Neural cell (in vitro differentiated cells): Measurements from ENCODE around the gene KLC1. TPM values are rescaled to one million over a fixed set of nuclear protein-coding genes. Genes with fewer than 3 reads are reported as not detected.
"Not testable (repeated sequence)": the region's sequence is repeated elsewhere in the genome, so short reads cannot be mapped to it uniquely, and the experiment has no call there.

Experiments used
- H2AFZ ChIP-seq: fragments of 200-600, 300-800 bp; sonication (generic), shearing (Covaris generic); 2 replicates; pipeline ENCODE4 v1.6.0; 2014; ENCODE audit warnings: low read depth, mild to moderate bottlenecking, antibody characterized with exemption, low read length, moderate library complexity
- H3F3A ChIP-seq: fragments of 200-600 bp; shearing (Covaris generic); 2 replicates; pipeline ENCODE4 v1.6.1; 2016; ENCODE audit warnings: mild to moderate bottlenecking, moderate library complexity, mixed read lengths, antibody characterized with exemption, low read length; ENCODE audit not compliant: insufficient read depth, poor library complexity, severe bottlenecking
- H3K27ac ChIP-seq: fragments of 200-600, 300-800 bp; sonication (generic), shearing (Covaris generic); 2 replicates; pipeline ENCODE4 v1.5.1; 2014; ENCODE audit warnings: mild to moderate bottlenecking, low read length, moderate library complexity
- H3K27me3 ChIP-seq: fragments of 300-800, 200-600 bp; sonication (generic), shearing (Covaris generic); 2 replicates; pipeline ENCODE4 v1.6.0; 2014; ENCODE audit warnings: mild to moderate bottlenecking, low read depth, low read length, moderate library complexity; ENCODE audit not compliant: insufficient read depth
- H3K36me3 ChIP-seq: fragments of 300-800, 200-600 bp; sonication (generic), shearing (Covaris generic); 2 replicates; pipeline ENCODE4 v1.5.1; 2014; ENCODE audit warnings: mild to moderate bottlenecking, antibody characterized with exemption, low read length, moderate library complexity; ENCODE audit not compliant: insufficient read depth
- H3K4me2 ChIP-seq: fragments of 300-800, 200-600 bp; sonication (generic), shearing (Covaris generic); 2 replicates; pipeline ENCODE4 v1.6.0; 2014; ENCODE audit warnings: mild to moderate bottlenecking, low read length
- H3K4me3 ChIP-seq: fragments of 300-800, 200-600 bp; sonication (generic), shearing (Covaris generic); 2 replicates; pipeline ENCODE4 v1.5.1; 2014; ENCODE audit warnings: mild to moderate bottlenecking, low read length, moderate library complexity
- H3K79me2 ChIP-seq: fragments of 200-600 bp; shearing (Covaris generic); replicated peaks from 2 replicates; pipeline ENCODE4 v1.6.0; 2014; ENCODE audit warnings: mild to moderate bottlenecking, low read length, moderate library complexity; ENCODE audit not compliant: insufficient read depth
- H3K9ac ChIP-seq: fragments of 300-800, 200-600 bp; sonication (generic), shearing (Covaris generic); 2 replicates; pipeline ENCODE4 v1.6.1; 2016; ENCODE audit warnings: mild to moderate bottlenecking, low read length, mixed read lengths
- H3K9me2 ChIP-seq: fragments of 200-600 bp; shearing (Covaris generic); 2 replicates; pipeline ENCODE4 v1.6.1; 2016; ENCODE audit warnings: mild to moderate bottlenecking, low read length, mixed read lengths; ENCODE audit not compliant: insufficient read depth
- H3K9me3 ChIP-seq: fragments of 200-600, 300-800 bp; sonication (generic), shearing (Covaris generic); 2 replicates; pipeline ENCODE4 v1.6.1; 2016; ENCODE audit warnings: mild to moderate bottlenecking, mixed run types, low read length, moderate library complexity, mixed read lengths
- H4K20me1 ChIP-seq: fragments of 200-600 bp; shearing (Covaris generic); 2 replicates; pipeline ENCODE4 v1.6.1; 2016; ENCODE audit warnings: mild to moderate bottlenecking, mixed run types; ENCODE audit not compliant: insufficient read depth
- CTCF ChIP-seq: fragments of 450-650 bp; IDR thresholded peaks from 2 replicates; pipeline ENCODE4 v1.5.1; 2014; ENCODE audit warnings: antibody characterized with exemption, mild to moderate bottlenecking, moderate library complexity; ENCODE audit not compliant: poor library complexity, severe bottlenecking
- EP300 ChIP-seq: fragments of 450-650 bp; conservative IDR thresholded peaks from 2 replicates; pipeline ENCODE4 v1.6.1; 2014; ENCODE audit warnings: antibody characterized with exemption, mild to moderate bottlenecking, moderate library complexity; ENCODE audit not compliant: poor library complexity, severe bottlenecking
- EZH2 ChIP-seq: fragments of 200-600, 300-800 bp; shearing (Covaris generic), sonication (generic); IDR thresholded peaks from 2 replicates; pipeline ENCODE4 v1.6.1; 2014; ENCODE audit warnings: antibody characterized with exemption, low read length, borderline replicate concordance, mild to moderate bottlenecking; ENCODE audit not compliant: insufficient read depth, poor library complexity, severe bottlenecking
- MXI1 ChIP-seq: fragments of 450-650 bp; conservative IDR thresholded peaks from 2 replicates; pipeline ENCODE4 v1.6.1; 2014; ENCODE audit warnings: antibody characterized with exemption, mild to moderate bottlenecking; ENCODE audit not compliant: poor library complexity, severe bottlenecking
- POLR2AphosphoS5 ChIP-seq: IDR thresholded peaks from 2 replicates; pipeline ENCODE4 v1.6.1; 2012
- RAD21 ChIP-seq: fragments of 450-650 bp; conservative IDR thresholded peaks from 2 replicates; pipeline ENCODE4 v1.6.1; 2014; ENCODE audit warnings: antibody characterized with exemption, mild to moderate bottlenecking, moderate library complexity
- REST ChIP-seq: IDR thresholded peaks from 2 replicates; pipeline ENCODE4 v1.6.1; 2012; ENCODE audit warnings: borderline replicate concordance
- SMC3 ChIP-seq: fragments of 450-650 bp; conservative IDR thresholded peaks from 2 replicates; pipeline ENCODE4 v1.6.1; 2014; ENCODE audit warnings: antibody characterized with exemption, mild to moderate bottlenecking, moderate library complexity; ENCODE audit not compliant: poor library complexity
- TAF1 ChIP-seq: IDR thresholded peaks from 2 replicates; pipeline ENCODE4 v1.6.1; 2012; ENCODE audit warnings: low read depth
- polyA plus RNA-seq: library from polyadenylated mRNA; depleted of rRNA; stranded (reverse); fragments of >200 nt; gene quantifications from 2 replicates; pipeline ENCODE4 v1.2.3, GENCODE V29; 2014

KLC1 gene
- polyA plus RNA-seq, 1 donor from 2014 or later: 1,272 TPM

GRCh38 chr14:103688906-103689902, 60.2 kb downstream of the KLC1 start:
- no peak for TF ChIP-seq MXI1
- no peak for TF ChIP-seq TAF1
- no peak for TF ChIP-seq EZH2
- TF ChIP-seq EP300: no peak
- TF ChIP-seq CTCF: no peak
- no peak for TF ChIP-seq REST
- no peak for TF ChIP-seq SMC3
- no peak for TF ChIP-seq POLR2AphosphoS5
- TF ChIP-seq RAD21: no peak
- Histone ChIP-seq H3K36me3 (peaks cover 13% of the 10 kb centered on the region), H3K9ac (no peak overlapping the region), H3F3A (no peaks in the 10 kb centered on the region), H3K27ac (no peak overlapping the region), H3K9me3 (no peaks in the 10 kb centered on the region), H3K27me3 (no peaks in the 10 kb centered on the region), H3K4me2 (no peak overlapping the region), H4K20me1 (peaks cover 7% of the 10 kb centered on the region), H2AFZ (no peak overlapping the region), H3K9me2 (no peaks in the 10 kb centered on the region), H3K4me3 (no peak overlapping the region), H3K79me2 (peaks cover 3% of the 10 kb centered on the region)

GRCh38 chr14:103690332-103690731, 61.3 kb downstream of the KLC1 start:
- no peaks in the 10 kb centered on the region for H3K27me3 ChIP-seq
- no peak overlapping the region for H3K4me2 ChIP-seq
- no peaks in the 10 kb centered on the region for H3K9me2 ChIP-seq
- H3K27ac ChIP-seq: no peak overlapping the region
- no peak overlapping the region for H2AFZ ChIP-seq
- H3F3A ChIP-seq: no peaks in the 10 kb centered on the region
- H3K79me2 ChIP-seq: peaks cover 3% of the 10 kb centered on the region
- no peak overlapping the region for H3K9ac ChIP-seq
- H3K36me3 ChIP-seq: peaks cover 7% of the 10 kb centered on the region
- TF ChIP-seq RAD21 (no peak), POLR2AphosphoS5 (no peak), EP300 (no peak), REST (no peak)
- H3K9me3 ChIP-seq: no peaks in the 10 kb centered on the region
- no peak overlapping the region for H3K4me3 ChIP-seq
- H4K20me1 ChIP-seq: peaks cover 3% of the 10 kb centered on the region

- not testable (repeated sequence) for H3F3A ChIP-seq, H3K9me2 ChIP-seq, H3K27ac ChIP-seq, H3K36me3 ChIP-seq, H2AFZ ChIP-seq, H3K27me3 ChIP-seq, H3K4me2 ChIP-seq, H3K9ac ChIP-seq, H3K79me2 ChIP-seq, H3K9me3 ChIP-seq, H4K20me1 ChIP-seq, H3K4me3 ChIP-seq
Observed at GRCh38 chr14:103691655-103692054, 62.6 kb downstream of the KLC1 start.
